ENCODE results near the gene HSP90AA1.
"Not testable (repeated sequence)": the region's sequence is repeated elsewhere in the genome, so short reads cannot be mapped to it uniquely, and the experiment has no call there.

HSP90AA1 gene

DNA sequence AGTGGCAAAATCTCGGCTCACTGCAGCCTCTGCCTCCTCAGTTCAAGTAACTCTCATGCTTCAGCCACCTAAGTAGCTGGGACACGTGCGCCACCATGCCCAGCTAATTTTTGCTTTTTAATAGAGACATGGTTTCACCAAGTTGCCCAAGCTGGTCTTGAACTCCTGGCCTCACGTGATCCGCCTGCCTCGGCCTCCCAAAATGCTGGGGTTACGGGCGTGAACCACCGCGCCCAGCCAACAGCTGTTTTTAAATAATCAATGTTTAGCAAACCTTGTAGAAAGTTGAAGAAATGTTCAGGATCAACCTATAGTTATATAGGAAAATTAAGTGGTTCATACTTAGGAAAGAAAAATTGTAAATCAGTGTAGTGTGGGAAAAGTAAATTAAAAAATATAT lies 6.0 kb upstream of the HSP90AA1 start:
- DNase-seq = no peak

DNA sequence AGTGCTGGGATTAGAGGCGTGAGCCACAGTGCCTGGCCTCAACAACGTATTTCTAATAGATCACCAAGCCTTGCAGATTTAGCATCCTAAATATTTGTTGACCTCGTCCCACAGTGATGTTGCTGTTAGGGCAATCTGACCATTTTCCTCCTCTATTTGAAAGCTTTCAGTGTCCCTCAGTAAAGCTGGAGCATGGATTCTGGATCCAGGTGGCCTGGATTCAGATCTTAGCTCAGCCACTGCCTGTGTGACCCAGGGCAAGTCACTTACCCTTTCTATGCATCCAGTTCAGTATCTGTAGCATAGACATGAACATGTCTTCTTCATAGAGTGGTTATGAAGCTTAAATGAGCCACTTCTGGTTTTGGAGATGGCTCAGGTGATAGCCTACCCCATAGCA lies 3.9 kb upstream of the HSP90AA1 start:
- DNase-seq = no peak

DNA sequence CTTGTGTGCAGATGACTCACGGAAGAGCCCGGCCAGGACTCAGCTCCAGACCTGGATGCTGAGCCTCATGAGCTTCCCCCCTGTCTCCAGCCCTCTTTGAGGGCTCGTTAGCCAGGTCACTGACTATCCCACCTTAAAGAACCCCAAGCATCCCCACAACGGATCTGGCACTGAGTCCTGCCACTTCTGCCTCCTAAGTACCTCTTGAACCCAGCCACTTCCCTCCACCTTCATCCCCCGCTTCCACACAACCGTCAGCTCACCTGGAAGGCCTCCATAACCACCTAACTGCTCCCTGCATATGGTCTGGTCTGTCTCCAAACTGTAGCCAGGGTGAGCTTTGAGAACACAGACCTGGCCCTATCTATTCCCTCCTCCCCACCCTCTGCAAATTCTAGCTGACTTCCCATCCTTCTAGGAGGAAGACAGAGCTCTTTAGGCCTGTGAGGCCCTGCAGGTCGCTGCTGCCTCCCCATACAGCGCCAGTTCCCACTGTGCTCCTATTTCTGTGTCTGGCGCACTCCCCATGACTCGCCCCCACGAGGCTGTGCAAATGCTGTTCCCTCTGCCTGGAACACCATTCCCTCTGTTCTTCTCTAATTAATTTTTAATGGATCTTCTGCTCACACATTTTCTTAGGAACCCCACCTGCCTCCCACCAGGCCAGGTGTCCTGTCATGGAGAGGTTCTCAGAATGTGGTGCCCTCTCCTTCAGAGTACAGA lies 2.9 kb upstream of the HSP90AA1 start:
- no peak for DNase-seq

DNA sequence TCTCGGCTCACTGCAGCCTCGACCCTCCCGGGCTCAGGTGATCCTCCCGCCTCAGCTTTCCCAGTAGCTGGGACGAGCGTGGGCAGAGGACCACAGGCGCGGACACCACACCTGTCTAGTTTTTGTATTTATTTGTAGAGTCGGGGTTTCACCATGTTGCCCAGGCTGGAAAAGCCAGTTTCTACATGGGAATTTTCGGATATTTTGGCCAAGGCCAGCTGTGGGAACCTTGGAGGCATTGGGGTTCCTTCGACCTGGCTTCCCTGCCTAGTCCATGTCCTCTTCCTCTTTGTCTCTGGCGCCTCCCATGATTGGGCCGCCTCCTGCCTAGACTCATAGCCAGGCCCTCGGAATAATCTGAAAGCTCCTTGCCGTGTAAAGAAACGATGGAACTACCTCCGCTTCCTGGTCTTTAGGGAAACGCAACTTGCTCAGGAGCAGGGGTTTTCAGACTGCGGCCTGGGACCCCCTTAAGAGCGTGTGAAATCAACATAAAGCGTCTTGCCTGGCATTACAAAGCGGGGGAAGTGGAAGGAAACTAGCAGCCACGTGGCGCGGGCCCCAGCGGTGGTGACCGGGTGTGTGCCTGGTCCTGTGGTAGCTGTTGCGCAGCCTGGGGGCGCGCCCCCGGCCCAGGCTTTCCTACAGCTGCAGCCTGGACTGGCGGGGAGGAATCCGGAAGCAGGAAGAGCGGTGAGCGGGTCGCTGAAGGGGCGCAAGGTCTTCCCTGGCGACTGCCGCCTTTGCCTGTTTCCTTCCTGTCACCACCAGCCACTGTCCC lies 1.4 kb upstream of the HSP90AA1 start:
- DNase-seq = peak; percentile 32 to 55

DNA sequence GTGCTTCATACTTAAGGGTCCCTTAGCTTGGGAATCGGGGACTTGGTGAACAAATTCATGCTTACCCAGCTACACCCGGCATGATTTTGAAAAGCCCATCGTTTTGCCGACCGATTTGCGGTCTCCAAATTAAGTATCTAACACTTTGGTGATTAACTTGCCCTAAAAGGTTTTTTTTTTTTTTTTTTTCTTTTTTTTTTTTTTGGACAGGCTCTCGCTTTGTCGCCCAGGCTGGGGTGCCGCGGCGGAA lies 843 bp upstream of the HSP90AA1 start:
- DNase-seq = no peak

DNA sequence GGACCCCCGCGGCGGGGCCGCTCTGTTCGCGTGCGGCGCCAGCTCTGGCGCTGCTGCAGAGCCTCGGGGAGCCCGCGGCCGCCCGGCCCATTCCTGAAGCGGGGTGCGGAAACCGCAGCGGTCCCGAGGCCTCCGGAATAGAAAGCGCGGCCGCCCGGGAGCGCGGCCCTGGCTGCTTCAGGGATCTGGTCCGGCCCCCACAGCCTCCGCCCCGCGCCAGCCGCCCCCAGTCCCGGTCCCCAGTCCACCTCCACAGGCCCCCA lies 204 bp downstream of the HSP90AA1 start:
- no peak for DNase-seq

DNA sequence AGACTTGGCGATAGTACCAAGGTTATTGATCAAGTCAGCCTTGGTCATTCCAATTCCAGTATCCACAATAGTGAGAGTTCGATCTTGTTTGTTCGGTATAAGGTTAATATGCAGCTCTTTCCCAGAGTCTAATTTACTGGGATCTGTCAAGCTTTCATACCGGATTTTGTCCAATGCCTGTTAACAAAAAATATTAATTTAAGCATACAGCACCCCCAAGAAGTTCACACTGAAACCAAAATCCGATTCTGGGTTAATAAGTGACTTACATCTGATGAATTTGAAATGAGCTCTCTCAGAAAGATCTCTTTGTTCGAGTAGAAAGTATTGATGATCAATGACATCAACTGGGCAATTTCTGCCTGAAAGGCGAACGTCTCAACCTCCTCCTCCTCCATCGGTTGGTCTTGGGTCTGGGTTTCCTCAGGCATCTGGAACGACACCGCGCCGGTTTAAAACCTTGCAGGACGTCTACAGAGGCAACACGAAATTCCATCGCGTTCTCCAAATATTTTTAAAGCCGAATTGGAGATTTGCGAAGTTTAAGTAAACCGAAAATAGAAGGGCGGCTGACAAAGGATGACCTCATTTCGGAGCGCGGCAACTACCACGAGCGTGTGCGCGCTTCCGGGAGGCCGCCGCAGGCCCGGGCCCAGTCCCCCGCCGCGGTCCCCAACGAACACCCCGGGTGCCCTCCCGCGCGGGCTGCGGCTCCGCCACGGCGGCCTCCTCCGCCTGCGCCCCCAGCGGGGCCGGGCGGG lies 716 bp downstream of the HSP90AA1 start:
- peak; percentile 33 to 53 for DNase-seq

DNA sequence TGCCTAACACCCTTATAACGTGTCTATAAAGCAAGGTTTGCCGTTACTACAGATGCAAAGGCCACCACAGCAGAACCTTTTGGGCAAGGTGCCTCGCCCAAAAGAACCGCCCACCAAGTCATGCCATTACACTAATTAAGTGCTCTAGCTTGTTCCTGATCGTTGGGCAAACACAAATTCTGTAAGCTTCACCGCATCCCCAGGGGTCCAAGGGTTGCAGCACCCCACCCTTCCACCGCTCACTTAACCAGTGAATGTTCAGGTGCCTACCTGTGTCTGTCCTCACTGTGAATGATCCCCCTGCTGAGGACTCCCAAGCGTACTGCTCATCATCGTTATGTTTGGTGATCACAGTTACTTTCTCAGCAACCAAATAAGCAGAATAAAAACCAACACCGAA lies 1.4 kb downstream of the HSP90AA1 start:
- no peak for DNase-seq

DNA sequence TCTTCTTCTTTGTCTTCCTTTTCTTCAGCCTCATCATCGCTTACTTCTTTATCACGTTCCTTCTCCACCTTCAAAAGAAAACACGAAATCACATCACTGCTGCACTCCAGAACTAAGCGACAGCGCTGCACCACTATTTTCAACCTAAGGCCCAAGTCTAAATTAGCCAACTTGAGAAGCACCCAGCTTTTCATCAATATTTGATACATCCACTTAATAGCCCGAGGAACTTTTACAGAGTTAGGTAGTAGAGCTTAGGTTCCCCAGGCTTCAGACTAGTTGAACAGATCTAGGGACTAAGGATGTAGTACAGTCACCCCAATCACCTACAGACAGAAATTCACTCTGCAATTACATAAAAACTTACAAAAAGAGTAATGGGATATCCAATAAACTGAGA lies 1.9 kb downstream of the HSP90AA1 start:
- no peak for DNase-seq

DNA sequence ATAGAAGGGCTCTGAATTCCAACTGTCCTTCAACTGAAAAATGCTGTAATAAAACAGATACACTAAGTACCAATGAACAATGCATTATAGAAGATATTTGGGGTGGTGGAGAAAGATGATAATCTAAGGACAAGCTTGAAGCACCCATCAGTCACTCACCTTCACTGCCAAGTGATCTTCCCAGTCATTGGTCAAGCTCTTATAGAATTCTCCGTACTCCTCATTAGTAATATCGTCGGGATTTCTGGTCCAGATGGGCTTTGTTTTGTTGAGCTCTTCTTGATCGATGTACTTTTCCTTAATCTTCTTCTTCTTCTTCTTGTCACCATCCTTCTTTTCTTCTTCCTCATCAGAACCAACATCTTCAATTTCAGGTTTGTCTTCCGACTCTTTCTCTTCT lies 2.3 kb downstream of the HSP90AA1 start:
- not testable (repeated sequence) for DNase-seq

DNA sequence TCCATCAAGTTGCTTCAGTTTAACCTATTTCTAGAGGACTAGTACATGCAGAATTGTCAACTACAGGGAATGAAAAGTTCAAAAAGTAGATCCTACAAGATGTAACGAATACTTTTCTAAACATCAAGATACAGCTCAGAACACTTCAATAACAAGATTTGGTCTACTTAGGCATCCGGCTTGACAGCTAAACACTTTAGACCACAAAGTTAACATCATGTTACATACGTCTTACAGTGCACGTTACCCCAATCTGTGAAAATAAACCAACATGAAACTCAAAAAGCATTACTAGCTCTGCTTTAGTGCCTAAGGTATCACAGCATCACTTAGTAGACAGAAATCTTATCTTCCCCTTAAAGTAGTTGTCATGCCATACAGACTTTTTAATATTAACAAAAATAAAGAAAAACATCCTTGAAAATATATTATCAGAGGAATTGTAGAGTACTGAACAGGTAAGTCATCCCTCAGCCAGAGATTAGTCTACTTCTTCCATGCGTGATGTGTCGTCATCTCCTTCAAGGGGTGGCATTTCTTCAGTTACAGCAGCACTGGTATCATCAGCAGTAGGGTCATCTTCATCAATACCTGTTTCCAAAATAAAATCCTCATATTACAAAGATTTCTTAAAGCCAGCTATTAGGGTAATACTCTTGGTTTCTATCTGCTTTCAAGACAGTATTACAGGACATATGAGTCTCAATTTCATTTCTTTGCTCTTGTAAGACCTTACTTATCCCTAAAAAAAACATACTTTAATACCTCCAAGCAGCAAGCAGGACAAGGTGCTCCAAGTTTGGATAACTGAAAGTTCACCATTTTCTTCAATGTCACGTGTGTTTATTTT lies 5.4 kb downstream of the HSP90AA1 start:
- DNase-seq = no peak

DNA sequence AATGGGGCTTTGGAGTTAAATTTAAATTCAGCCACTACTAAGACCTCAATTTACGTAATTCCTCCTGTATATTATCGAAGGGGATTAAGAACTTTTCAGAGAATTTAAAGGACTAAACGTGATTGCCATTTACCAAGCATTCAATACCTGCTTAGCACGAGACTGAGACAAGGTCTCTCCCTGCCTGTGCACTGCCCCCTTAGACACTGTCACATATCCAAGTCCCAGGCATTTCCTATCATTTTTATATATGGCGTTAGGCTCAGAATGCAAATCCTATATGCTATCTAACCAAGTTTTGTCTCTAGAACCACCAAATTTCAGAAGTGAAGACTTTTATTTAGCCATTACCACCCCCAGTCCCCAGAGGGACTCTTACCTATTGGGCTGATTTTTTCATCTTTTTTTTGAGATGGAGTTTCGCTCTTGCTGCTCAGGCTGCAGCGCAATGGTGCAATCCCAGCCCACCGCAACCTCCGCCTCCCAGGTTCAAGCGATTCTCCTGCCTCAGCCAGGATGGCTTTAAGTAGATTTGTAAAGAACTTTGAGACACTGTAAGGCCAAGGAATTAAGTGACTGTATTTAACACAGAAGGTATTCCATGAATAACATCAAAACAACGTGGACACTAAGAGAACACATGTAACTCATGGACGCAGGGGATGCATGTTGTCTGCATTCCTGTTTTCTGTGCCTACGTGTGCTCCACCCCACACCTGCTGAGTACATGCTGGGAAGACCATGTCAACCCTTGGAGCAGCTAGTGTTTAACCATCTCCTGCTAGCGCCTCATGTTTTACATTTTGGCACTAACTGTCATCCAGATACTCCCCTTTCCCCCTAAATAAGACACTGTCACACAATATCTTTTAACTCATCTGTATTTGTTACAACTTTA lies 6.4 kb downstream of the HSP90AA1 start:
- DNase-seq = no peak

DNA sequence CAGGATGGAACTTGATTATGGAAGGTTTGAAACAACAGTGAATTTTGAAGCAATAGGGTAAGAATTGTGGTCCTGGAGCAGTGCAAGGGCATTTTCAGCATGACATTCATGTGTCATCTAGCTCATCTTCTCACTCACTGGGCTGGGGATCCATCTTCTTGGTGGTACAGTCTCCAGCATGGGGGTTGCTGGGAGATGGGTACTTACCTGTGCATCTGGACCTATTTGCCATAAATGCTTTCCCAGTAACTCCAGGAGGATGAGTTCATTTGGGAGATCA lies 7.2 kb downstream of the HSP90AA1 start:
- DNase-seq = no peak

DNA sequence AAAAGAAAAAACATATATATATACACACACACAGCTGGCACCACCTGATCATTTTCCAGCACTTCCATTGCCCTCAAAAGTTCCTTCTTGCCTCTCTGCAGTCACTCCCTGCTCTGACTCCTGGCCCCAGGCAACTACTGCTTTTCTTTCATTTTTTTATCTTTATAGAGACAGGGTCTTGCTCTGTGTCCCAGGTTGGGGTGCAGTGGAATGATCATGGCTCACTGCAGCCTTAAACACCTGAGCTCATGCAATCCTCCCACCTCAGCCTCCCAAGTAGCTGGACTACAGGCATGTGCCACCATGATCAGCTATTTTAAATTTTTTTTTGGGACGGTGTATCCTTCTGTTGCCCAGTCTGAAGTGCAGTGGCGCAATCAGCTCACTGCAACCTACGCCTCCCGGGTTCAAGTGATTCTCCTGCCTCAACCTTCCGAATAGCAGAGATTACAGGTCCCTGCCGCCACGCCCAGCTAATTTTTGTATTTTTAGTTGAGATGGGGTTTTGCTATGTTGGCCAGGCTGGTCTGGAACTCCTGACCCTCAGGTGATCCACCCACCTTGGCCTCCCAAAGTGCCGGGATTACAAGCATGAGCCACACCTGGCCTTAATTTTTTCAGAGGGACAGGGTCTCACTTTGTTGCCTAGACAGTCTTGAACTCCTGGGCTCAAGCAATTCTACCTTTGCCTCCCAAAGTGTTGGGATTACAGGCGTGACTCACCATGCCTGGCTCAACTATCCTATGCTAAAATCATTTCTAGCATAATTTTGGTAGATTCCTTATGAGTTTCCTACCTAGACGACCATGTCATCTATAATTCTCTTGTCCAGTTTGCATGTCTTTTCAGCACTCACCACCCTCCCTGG lies 7.8 kb downstream of the HSP90AA1 start:
- DNase-seq = no peak

DNA sequence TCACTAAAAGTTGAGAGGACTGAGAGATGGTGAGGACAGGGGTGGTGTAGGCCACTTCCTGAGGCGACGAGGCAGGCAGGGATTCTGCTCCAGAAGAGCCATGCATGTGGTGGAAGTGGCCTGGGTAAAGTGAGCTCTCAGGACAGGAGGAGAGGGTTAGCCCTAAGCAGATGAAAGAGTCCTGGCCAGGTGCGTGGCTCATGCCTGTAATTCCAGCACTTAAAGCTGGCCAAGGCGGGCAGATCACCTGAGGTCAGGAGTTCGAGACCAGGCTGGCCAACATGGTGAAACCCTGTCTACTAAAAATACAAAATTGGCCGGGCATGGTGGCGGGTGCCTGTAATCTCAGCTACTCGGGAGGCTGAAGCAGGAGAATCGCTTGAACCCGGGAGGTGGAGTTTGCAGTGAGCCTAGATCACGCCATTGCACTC lies 8.5 kb downstream of the HSP90AA1 start:
- DNase-seq = not testable (repeated sequence)

DNA sequence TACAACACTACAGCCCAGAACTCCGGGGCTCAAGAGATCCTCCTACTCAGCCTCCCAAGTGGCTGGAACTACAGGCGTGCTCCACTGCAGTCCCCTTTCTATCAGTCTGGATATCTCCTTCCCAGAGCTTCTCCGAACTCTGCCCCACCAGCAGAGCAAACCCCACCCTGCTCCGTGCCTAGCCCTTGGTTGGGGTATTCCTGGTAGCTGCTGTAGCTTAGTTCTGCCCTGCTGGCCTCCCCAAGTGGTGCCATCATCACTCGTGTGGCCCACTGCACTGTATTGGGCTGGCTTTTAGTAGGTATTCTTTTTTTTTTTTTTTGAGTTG lies 9.5 kb downstream of the HSP90AA1 start:
- DNase-seq = no peak

DNA sequence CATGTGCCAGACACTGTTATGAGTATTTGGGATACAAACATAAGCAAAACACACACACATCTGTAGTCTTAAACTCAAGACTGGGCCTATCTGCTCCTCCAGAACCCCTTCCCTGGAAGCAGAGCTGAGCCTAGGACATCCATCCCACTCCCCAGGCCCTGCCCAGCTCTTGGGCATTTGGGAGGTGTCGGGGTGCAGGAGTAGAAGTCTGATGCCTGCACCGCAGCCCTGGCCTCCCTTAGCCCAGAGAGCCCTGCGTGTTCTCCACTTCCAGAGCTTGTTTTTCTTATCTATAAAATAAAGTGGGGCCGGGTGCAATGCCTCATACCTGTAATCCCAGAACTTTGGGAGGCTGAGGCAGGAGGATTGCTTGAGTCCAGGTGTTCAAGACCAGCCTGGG lies 11.7 kb downstream of the HSP90AA1 start:
- no peak for DNase-seq

DNA sequence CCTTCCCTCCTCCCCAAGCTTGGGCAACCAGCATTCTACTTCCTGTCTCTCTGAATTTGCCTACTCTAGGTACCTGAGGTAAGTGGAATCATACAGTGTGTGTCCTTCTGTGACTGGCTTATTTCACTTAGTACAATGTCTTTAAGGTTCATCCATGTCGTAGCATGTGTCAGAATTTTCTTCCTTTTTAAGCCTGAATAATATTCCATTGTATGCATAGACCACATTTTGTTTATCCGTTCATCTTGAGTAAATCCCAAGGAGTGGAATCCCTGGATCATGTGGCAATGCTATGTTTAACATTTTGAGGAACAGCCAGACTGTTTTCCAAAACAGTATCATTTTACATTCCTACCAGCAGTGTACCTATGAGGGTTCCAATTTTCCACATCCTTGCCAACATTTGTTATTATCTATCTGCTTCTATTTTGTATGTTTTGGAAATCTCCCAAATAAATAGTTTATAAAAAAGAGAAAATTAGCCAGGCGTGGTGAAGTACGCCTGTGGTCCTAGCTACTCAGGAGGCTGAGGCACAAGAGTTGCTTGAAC lies 12.4 kb downstream of the HSP90AA1 start:
- DNase-seq = no peak

DNA sequence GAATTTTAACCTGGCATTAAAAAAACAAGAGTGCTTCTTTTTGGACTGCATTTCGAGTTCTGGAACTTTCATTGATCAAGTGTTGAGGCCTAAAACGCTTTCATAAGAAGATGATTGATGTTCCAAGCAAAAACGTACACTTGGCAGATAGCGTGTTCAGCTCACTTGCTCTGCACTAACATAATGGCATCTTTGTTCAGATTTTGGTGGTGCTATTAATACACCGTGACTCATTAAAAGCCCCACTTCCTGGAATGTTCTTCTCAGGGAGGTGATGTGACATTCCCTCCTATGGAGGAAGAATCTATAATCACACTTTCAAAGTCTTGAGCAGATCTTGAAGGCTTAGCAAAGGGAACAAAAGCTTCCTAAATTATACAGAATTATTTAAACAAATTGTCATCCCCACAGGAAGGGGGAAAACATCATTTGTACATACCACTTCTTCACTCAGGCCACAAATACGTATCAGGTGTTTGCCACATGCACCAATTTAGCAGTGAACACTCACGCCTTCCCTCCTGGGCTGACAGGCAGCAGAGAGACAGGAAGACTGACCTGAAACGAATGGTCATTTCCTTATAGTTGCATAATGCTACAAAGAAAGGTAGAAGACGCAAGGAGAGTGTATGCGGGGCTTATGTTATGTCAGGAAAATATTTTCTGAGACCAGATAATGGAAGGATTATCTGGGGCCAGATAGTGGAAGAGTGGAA lies 15.4 kb downstream of the HSP90AA1 start:
- DNase-seq = no peak

DNA sequence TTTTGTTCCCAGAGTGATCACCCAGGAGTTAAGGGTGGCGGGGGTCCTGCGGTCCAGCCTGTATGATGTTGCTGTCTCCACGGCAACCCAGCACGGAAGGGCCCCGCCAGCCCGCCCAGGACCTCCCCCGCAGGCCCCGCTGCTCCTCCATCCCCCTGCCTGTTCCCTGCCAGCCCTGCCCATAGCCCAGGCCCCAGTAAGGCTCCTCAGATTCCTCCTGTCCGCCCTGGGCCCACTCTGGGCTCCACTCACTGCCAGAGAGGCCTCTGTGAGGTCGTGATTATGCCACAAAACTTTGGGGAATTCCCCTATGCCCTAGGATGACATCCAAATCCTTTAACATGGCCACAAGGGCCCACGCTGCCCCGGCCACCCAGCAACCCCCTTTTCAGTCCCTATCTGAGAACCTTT lies 20.8 kb downstream of the HSP90AA1 start:
- DNase-seq = no peak

DNA sequence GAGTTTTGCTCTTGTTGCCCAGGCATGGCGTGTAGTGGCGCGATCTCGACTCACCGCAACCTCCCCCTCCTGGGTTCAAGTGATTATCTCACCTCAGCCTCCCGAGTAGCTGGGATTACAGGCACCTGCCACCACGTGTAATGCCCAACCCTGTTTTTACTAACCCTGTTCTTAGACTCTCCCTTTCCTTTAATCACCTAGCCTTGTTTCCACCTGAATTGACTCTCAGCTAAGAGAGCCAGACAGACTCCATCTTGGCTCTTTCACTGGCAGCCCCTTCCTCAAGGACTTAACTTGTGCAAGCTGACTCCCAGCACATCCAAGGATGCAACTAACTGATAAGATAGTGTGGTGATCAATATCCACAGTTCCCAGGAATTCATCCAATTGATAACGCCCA lies 22.3 kb downstream of the HSP90AA1 start:
- not testable (repeated sequence) for DNase-seq

Measured in bone marrow (tissue), 2 donors.